SK-N-SH treated with all-trans-retinoic acid at 6 μM for 48 hours (cell line): ENCODE results near the gene SAMSN1.

Experiments
- ATAC-seq: fragments of 200-7000 bp; cut with Tn5 transposase; 3 replicates; pipeline ENCODE4 v1.9.1; 2020; ENCODE audit warnings: mild to moderate bottlenecking, moderate library complexity
- ARNTL ChIP-seq: fragments of 450-650 bp; formaldehyde crosslinking; IDR thresholded peaks from 2 replicates; pipeline ENCODE4 v1.5.0; 2020; ENCODE audit warnings: low read depth, mild to moderate bottlenecking, moderate library complexity, borderline replicate concordance
- BACH2 ChIP-seq: fragments of 250-450 bp; sonication (Bioruptor Pico); IDR thresholded peaks from 2 replicates; pipeline ENCODE4 v1.9.0; 2021; ENCODE audit warnings: mild to moderate bottlenecking, borderline replicate concordance
- CREB5 ChIP-seq: fragments of 250-450 bp; sonication (Bioruptor Pico); IDR thresholded peaks from 2 replicates; pipeline ENCODE4 v1.5.1; 2020; ENCODE audit warnings: low read depth, mild to moderate bottlenecking, moderate library complexity
- CSDC2 ChIP-seq: fragments of 250-450 bp; sonication (Bioruptor Pico); IDR thresholded peaks from 2 replicates; pipeline ENCODE4 v1.5.0; 2020; ENCODE audit warnings: mild to moderate bottlenecking, moderate library complexity
- CSRNP3 ChIP-seq: fragments of 250-450 bp; sonication (Bioruptor Pico); IDR thresholded peaks from 2 replicates; pipeline ENCODE4 v1.5.1; 2021; ENCODE audit warnings: mild to moderate bottlenecking, moderate library complexity
- ESRRG ChIP-seq: fragments of 250-450 bp; sonication (Bioruptor Pico); IDR thresholded peaks from 2 replicates; pipeline ENCODE4 v1.6.1; 2021; ENCODE audit warnings: mild to moderate bottlenecking
- GLIS3 ChIP-seq: fragments of 250-450 bp; sonication (Bioruptor Pico); IDR thresholded peaks from 2 replicates; pipeline ENCODE4 v1.5.0; 2020; ENCODE audit warnings: mild to moderate bottlenecking, moderate library complexity
- ISL1 ChIP-seq: fragments of 250-450 bp; sonication (Bioruptor Pico); IDR thresholded peaks from 2 replicates; pipeline ENCODE4 v2.1.2; 2022; ENCODE audit warnings: mild to moderate bottlenecking, moderate library complexity
- OSR1 ChIP-seq: fragments of 250-450 bp; sonication (Bioruptor Pico); IDR thresholded peaks from 2 replicates; pipeline ENCODE4 v1.8.0; 2022; ENCODE audit warnings: moderate library complexity, mild to moderate bottlenecking, inconsistent platforms
- PATZ1 ChIP-seq: fragments of 250-450 bp; sonication (Bioruptor Pico); IDR thresholded peaks from 2 replicates; pipeline ENCODE4 v1.8.0; 2020; ENCODE audit warnings: mild to moderate bottlenecking, moderate library complexity, borderline replicate concordance
- POU6F1 ChIP-seq: fragments of 250-450 bp; sonication (Bioruptor Pico); IDR thresholded peaks from 2 replicates; pipeline ENCODE4 v1.8.0; 2021; ENCODE audit warnings: low read depth, mild to moderate bottlenecking, moderate library complexity, borderline replicate concordance
- PPARA ChIP-seq: fragments of 250-450 bp; sonication (Bioruptor Pico); IDR thresholded peaks from 2 replicates; pipeline ENCODE4 v1.5.0; 2020; ENCODE audit warnings: mild to moderate bottlenecking, borderline replicate concordance
- RARB ChIP-seq: fragments of 250-450 bp; sonication (Bioruptor Pico); IDR thresholded peaks from 2 replicates; pipeline ENCODE4 v1.8.0; 2021; ENCODE audit warnings: mild to moderate bottlenecking, moderate library complexity
- SNAI2 ChIP-seq: fragments of 250-450 bp; sonication (Bioruptor Pico); IDR thresholded peaks from 2 replicates; pipeline ENCODE4 v1.5.0; 2020; ENCODE audit warnings: mild to moderate bottlenecking, moderate library complexity
- TCF4 ChIP-seq: fragments of 250-450 bp; sonication (Bioruptor Pico); IDR thresholded peaks from 2 replicates; pipeline ENCODE4 v1.8.0; 2021; ENCODE audit warnings: mild to moderate bottlenecking, moderate library complexity, borderline replicate concordance
- ZC3H10 ChIP-seq: fragments of 250-450 bp; sonication (Bioruptor Pico); IDR thresholded peaks from 2 replicates; pipeline ENCODE4 v1.5.1; 2021; ENCODE audit warnings: mild to moderate bottlenecking, moderate library complexity
- ZFP30 ChIP-seq: fragments of 450-650 bp; formaldehyde crosslinking; IDR thresholded peaks from 2 replicates; pipeline ENCODE4 v1.5.0; 2022; ENCODE audit warnings: mild to moderate bottlenecking, moderate library complexity
- ZNF565 ChIP-seq: fragments of 450-650 bp; formaldehyde crosslinking; conservative IDR thresholded peaks from 2 replicates; pipeline ENCODE4 v1.5.0; 2020; ENCODE audit warnings: low read depth, mild to moderate bottlenecking, moderate library complexity
- ZNF70 ChIP-seq: fragments of 450-650 bp; formaldehyde crosslinking; IDR thresholded peaks from 2 replicates; pipeline ENCODE4 v1.5.0; 2020; ENCODE audit warnings: mild to moderate bottlenecking, moderate library complexity
- ZNF8 ChIP-seq: fragments of 450-650 bp; formaldehyde crosslinking; IDR thresholded peaks from 2 replicates; pipeline ENCODE4 v1.5.0; 2020; ENCODE audit warnings: mild to moderate bottlenecking, moderate library complexity

SAMSN1 gene

GRCh38 chr21:14569868-14570267 is 23.8 kb upstream of the SAMSN1 start (continued):
- TF ChIP-seq ZNF8 (no peak), ESRRG (CRISPR knock-in tag) (no peak), PATZ1 (CRISPR knock-in tag) (no peak), ZNF565 (CRISPR knock-in tag) (no peak), TCF4 (CRISPR knock-in tag) (no peak), ISL1 (CRISPR knock-in tag) (no peak), ZFP30 (no peak), RARB (CRISPR knock-in tag) (no peak), CSRNP3 (CRISPR knock-in tag) (no peak), CSDC2 (CRISPR knock-in tag) (no peak)

GRCh38 chr21:14569026-14569621 is 23.0 kb upstream of the SAMSN1 start:
- no peak for TF ChIP-seq ESRRG (CRISPR knock-in tag)
- TF ChIP-seq POU6F1 (CRISPR knock-in tag) = no peak
- TF ChIP-seq PATZ1 (CRISPR knock-in tag) = no peak
- TF ChIP-seq ZNF70 = no peak
- TF ChIP-seq CREB5 (CRISPR knock-in tag) = no peak
- no peak for TF ChIP-seq PPARA (CRISPR knock-in tag)
- no peak for TF ChIP-seq BACH2 (CRISPR knock-in tag)
- no peak for TF ChIP-seq SNAI2 (CRISPR knock-in tag)
- no peak for TF ChIP-seq OSR1 (CRISPR knock-in tag)
- no peak for ATAC-seq

- no peak for TF ChIP-seq ZFP30
- ATAC-seq = no peak
Measured at GRCh38 chr21:14567331-14568279, 21.5 kb upstream of the SAMSN1 start.

GRCh38 chr21:14566894-14567293 is 20.8 kb upstream of the SAMSN1 start:
- ATAC-seq = no peak
- TF ChIP-seq BACH2 (CRISPR knock-in tag) (no peak), PATZ1 (CRISPR knock-in tag) (no peak), ZNF70 (no peak), ZC3H10 (no peak), TCF4 (CRISPR knock-in tag) (no peak), CSDC2 (CRISPR knock-in tag) (no peak), RARB (CRISPR knock-in tag) (no peak), ESRRG (CRISPR knock-in tag) (no peak), OSR1 (CRISPR knock-in tag) (no peak), CREB5 (CRISPR knock-in tag) (no peak), ARNTL (CRISPR knock-in tag) (no peak), GLIS3 (no peak), CSRNP3 (CRISPR knock-in tag) (no peak), ISL1 (CRISPR knock-in tag) (no peak), SNAI2 (CRISPR knock-in tag) (no peak)
